A673 (cell line): Measurements from ENCODE around the gene SPP2. TPM values are rescaled to one million over a fixed set of nuclear protein-coding genes. Genes with fewer than 3 reads are reported as not detected.

Experiments
- BruUV-seq: library from RNA; stranded (reverse); fragments of 400-500 nt; replicated peaks from 2 replicates; lab custom pipeline; 2021; lab: Mats Ljungman, UMichigan
- CTCF ChIA-PET: fragments of 300-600 bp; sonication (Branson Sonifier 250); formaldehyde crosslinking; loops from one replicate; lab custom pipeline; 2022; ENCODE audit warnings: antibody characterized with exemption; lab: Charles Lee
- POLR2A ChIA-PET: fragments of 300-600 bp; sonication (Branson Sonifier 250); formaldehyde crosslinking; loops from one replicate; lab custom pipeline; 2022; ENCODE audit warnings: antibody characterized with exemption; ENCODE audit not compliant: low non-redundant PET; lab: Charles Lee
- DNase-seq: peaks from one replicate; pipeline ENCODE4 v3.0.0-alpha.2; 2015; ENCODE audit warnings: low spot score
- H3K27ac ChIP-seq: fragments of 200-600 bp; sonication (generic); 2 replicates; pipeline ENCODE4 v1.5.1; 2016; ENCODE audit warnings: mixed run types, low read depth, mild to moderate bottlenecking, mixed read lengths, antibody characterized with exemption, low read length; ENCODE audit not compliant: poor library complexity, severe bottlenecking
- H3K27me3 ChIP-seq: fragments of 200-600 bp; sonication (generic); replicated peaks from 2 replicates; pipeline ENCODE4 v1.6.1; 2017; ENCODE audit warnings: mixed run types, low read depth, mild to moderate bottlenecking, mixed read lengths, antibody characterized with exemption, low read length; ENCODE audit not compliant: insufficient read depth, poor library complexity
- H3K36me3 ChIP-seq: fragments of 200-600 bp; sonication (generic); 2 replicates; pipeline ENCODE4 v1.6.1; 2016; ENCODE audit warnings: mixed run types, mild to moderate bottlenecking, mixed read lengths, antibody characterized with exemption, low read length; ENCODE audit not compliant: insufficient read depth, poor library complexity, severe bottlenecking
- H3K4me1 ChIP-seq: fragments of 200-600 bp; sonication (generic); 2 replicates; pipeline ENCODE4 v1.6.1; 2017; ENCODE audit warnings: mixed run types, mild to moderate bottlenecking, mixed read lengths, antibody characterized with exemption, low read length; ENCODE audit not compliant: insufficient read depth, poor library complexity, severe bottlenecking
- H3K4me3 ChIP-seq: fragments of 200-600 bp; sonication (generic); 2 replicates; pipeline ENCODE4 v1.5.1; 2016; ENCODE audit warnings: low read depth, mixed run types, mild to moderate bottlenecking, mixed read lengths, low read length; ENCODE audit not compliant: poor library complexity, severe bottlenecking
- H3K9me3 ChIP-seq: fragments of 200-600 bp; sonication (generic); 2 replicates; pipeline ENCODE4 v1.6.1; 2016; ENCODE audit warnings: mixed run types, low read depth, mild to moderate bottlenecking, mixed read lengths, antibody characterized with exemption, low read length; ENCODE audit not compliant: poor library complexity, severe bottlenecking
- CTCF ChIP-seq: fragments of 300-800, 200-600 bp; sonication (generic); conservative IDR thresholded peaks from 2 replicates; pipeline ENCODE4 v1.5.1; 2017; ENCODE audit warnings: low read depth, mild to moderate bottlenecking, antibody characterized with exemption, low read length, moderate library complexity, mixed read lengths
- EZH2 ChIP-seq: fragments of 200-600 bp; sonication (generic); IDR thresholded peaks from 2 replicates; pipeline ENCODE4 v1.6.1; 2017; ENCODE audit warnings: borderline replicate concordance, low read depth, mild to moderate bottlenecking, mixed read lengths, antibody characterized with exemption, low read length; ENCODE audit not compliant: poor library complexity, severe bottlenecking
- intact Hi-C: fragments of 100-400 bp; cut with micrococcal nuclease; formaldehyde crosslinking; loops from one replicate; pipeline ENCODE4 v1.10.0; 2022; ENCODE audit not compliant: unreplicated experiment
- total RNA-seq: library from RNA; stranded (reverse); gene quantifications from 2 replicates; pipeline ENCODE4 v1.2.3, GENCODE V29; 2021

Gene SPP2
- total RNA-seq, 1 experiment from 2014 or later, result not detected

DNA sequence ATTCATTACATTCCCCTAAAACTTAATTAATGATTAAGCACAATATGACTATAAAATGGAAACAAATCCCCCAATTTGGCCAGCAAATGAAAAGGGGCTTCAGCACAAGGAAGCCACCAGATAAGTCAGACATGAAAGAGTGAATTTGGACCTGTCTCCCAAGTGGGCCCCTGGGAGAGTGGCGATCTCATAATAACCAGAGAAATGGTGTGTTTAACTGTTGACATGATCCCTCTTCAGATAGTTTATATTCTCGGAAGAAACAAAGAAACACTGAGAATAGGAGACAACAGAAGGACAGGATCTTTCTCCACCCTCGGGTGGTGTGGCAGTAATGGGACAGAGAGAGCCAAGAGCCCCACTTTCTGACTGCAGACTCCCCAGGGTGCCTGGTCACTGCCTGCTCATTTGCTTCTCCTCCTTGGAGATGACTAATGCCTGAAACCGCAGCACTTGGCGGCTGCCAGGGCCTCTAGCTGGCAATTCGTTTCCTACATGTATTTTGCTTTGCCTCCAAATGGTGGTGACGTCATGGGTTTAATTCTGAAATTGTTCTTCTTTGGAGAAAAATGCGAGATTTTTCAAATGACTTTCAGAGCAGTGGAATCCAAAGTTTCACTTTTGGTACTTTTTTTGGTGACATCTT lies 46.4 kb upstream of the SPP2 start:
- no peak for TF ChIP-seq EZH2
- no peak for TF ChIP-seq CTCF
- peak; percentile 90 for DNase-seq
- Histone ChIP-seq H3K4me1 (peaks cover 6% of the 10 kb centered on the region), H3K4me3 (no peak overlapping the region), H3K9me3 (no peaks in the 10 kb centered on the region), H3K27me3 (no peaks in the 10 kb centered on the region), H3K36me3 (no peaks in the 10 kb centered on the region), H3K27ac (no peak overlapping the region)
- POLR2A ChIA-PET, result no interaction called here
- BruUV-seq, result no TSS peak
- CTCF ChIA-PET, result no interaction called here
- intact Hi-C loops, result no loop called here

DNA sequence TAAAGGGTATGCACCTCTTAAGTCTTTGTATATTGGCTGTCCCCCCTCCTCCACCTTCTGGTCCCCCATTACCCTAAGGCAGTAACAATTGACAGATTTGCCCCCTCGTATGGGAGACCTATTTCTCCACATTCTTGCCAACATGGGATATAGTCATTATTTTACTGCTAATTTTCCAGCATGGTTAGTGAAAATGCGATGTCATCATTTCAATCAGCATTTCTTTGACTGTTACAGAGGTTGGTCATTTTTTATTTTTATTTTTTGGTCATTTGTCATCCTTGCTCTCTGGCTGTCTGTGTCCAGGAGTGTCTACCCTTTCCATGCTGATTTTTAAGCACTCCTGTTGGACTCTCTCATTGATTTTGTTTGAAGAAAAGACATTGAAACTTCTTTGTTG lies 45.4 kb upstream of the SPP2 start:
- H3K36me3 ChIP-seq, result no peaks in the 10 kb centered on the region
- TF ChIP-seq CTCF, result no peak
- TF ChIP-seq EZH2, result no peak
- H3K27me3 ChIP-seq, result no peaks in the 10 kb centered on the region
- BruUV-seq, result no TSS peak
- H3K27ac ChIP-seq, result no peak overlapping the region
- ChIA-PET POLR2A (no interaction called here), CTCF (no interaction called here)
- intact Hi-C loops, result no loop called here
- no peaks in the 10 kb centered on the region for H3K9me3 ChIP-seq
- no peak for DNase-seq
- H3K4me1 ChIP-seq, result peaks cover 6% of the 10 kb centered on the region
- H3K4me3 ChIP-seq, result no peak overlapping the region

DNA sequence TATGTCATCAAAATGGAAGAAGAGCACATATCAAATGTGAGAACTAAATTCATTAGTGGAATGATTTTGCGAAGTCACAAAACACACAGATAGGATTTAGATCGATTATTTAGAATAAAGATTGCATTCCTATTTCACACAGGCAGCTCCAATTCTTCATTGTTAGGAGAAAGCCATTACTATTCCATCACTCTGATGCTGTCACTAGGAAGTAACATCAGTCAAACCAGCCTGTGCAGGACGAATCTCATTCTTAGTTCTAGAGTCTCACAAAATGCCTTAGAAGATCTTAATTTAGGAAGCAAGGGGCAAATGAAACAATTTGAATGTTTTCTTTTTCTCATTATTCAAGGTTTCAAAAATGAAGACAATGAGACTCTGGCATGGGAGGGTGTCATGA lies 44.0 kb upstream of the SPP2 start:
- no TSS peak for BruUV-seq
- POLR2A ChIA-PET, result no interaction called here

More for the DNA sequence above, 44.0 kb upstream of the SPP2 start:
- intact Hi-C loops, result no loop called here
- DNase-seq, result no peak
- no peak overlapping the region for H3K27ac ChIP-seq
- H3K4me1 ChIP-seq, result peaks cover 6% of the 10 kb centered on the region
- no peak for TF ChIP-seq CTCF
- no peak for TF ChIP-seq EZH2
- CTCF ChIA-PET, result no interaction called here
- H3K9me3 ChIP-seq, result no peaks in the 10 kb centered on the region
- no peak overlapping the region for H3K4me3 ChIP-seq
- no peaks in the 10 kb centered on the region for H3K27me3 ChIP-seq
- H3K36me3 ChIP-seq, result no peaks in the 10 kb centered on the region
